Measurements from ENCODE around the gene MAN1C1. TPM values are rescaled to one million over a fixed set of nuclear protein-coding genes. Genes with fewer than 3 reads are reported as not detected.
"Not testable (repeated sequence)": the region's sequence is repeated elsewhere in the genome, so short reads cannot be mapped to it uniquely, and the experiment has no call there.

MAN1C1 gene
- total RNA-seq, 2 donors from 2014 or later: 2.7 to 4.3 TPM

- H3K9me3 ChIP-seq: no peaks in the 10 kb centered on the region
- no peak overlapping the region for H3K4me3 ChIP-seq
- H3K9ac ChIP-seq (ENCODE audit: low read depth in 2 of 2, low read length in 2 of 2): no peak overlapping the region
- no peak for DNase-seq
- TF ChIP-seq, protein P1, sequence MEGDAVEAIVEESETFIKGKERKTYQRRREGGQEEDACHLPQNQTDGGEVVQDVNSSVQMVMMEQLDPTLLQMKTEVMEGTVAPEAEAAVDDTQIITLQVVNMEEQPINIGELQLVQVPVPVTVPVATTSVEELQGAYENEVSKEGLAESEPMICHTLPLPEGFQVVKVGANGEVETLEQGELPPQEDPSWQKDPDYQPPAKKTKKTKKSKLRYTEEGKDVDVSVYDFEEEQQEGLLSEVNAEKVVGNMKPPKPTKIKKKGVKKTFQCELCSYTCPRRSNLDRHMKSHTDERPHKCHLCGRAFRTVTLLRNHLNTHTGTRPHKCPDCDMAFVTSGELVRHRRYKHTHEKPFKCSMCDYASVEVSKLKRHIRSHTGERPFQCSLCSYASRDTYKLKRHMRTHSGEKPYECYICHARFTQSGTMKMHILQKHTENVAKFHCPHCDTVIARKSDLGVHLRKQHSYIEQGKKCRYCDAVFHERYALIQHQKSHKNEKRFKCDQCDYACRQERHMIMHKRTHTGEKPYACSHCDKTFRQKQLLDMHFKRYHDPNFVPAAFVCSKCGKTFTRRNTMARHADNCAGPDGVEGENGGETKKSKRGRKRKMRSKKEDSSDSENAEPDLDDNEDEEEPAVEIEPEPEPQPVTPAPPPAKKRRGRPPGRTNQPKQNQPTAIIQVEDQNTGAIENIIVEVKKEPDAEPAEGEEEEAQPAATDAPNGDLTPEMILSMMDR (IDR thresholded peaks at IDR 0.05): no peak
- no peaks in the 10 kb centered on the region for H3K27me3 ChIP-seq
- intact Hi-C loops (cut with DNase I): no loop called here
- no peak overlapping the region for H3K27ac ChIP-seq
- H3K4me1 ChIP-seq: peaks cover 5% of the 10 kb centered on the region
- no peaks in the 10 kb centered on the region for H3K36me3 ChIP-seq
Measured at GRCh38 chr1:25731626-25732370, 115.2 kb downstream of the MAN1C1 start.

DNA sequence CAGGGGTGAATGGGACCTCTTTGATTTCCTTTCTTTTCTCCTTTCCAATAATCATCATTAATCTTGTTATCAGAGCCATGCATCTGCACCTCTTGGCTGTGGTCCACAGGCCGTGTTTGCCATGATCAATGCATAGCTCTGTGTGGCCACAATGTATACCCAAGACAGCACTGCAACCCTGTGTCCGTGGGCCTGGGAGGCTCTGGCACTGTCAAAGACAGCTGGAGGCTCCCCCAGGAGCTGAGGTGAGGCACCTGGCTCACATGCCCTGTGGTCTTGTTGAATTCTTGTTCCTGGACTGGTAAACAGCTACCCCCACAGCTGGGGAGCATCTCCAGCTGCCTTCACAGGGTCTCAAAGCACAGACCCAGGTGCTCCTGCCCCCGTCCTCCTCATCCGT is 116.2 kb downstream of the MAN1C1 start:
- intact Hi-C loops (cut with DNase I): no loop called here
- Histone ChIP-seq H3K9me3 (no peaks in the 10 kb centered on the region), H3K4me1 (no peaks in the 10 kb centered on the region), H3K9ac (ENCODE audit: low read depth in 2 of 2, low read length in 2 of 2) (no peak overlapping the region), H3K4me3 (no peak overlapping the region), H3K36me3 (no peaks in the 10 kb centered on the region), H3K27me3 (no peaks in the 10 kb centered on the region), H3K27ac (no peak overlapping the region)
- TF ChIP-seq, protein P1 (IDR thresholded peaks at IDR 0.05): no peak
- DNase-seq: no peak

DNA sequence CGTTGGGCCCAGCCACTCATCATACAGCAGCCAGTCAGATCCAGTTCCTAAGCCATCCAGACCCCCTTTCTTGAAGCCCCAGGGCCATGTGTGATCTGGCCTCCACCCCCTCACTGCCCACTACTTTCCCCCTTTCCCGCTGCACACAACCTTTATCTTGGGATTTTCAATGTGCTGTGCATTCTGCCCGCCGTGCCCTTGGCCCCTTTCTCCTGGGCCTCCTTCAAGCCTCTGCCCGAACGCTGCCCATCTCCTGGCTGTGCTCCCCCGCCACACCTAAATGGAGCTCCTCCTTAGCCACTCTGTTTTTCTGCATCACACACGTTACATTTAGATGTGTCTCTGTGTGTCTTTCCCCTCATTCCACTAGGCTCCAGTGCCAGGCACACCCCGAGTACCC is 116.7 kb downstream of the MAN1C1 start:
- DNase-seq: no peak
- TF ChIP-seq, protein P1 (IDR thresholded peaks at IDR 0.05): no peak
- intact Hi-C loops (cut with DNase I): no loop called here
- H3K4me3 ChIP-seq: no peak overlapping the region
- no peak overlapping the region for H3K9ac ChIP-seq (ENCODE audit: low read depth in 2 of 2, low read length in 2 of 2)
- no peaks in the 10 kb centered on the region for H3K4me1 ChIP-seq
- no peaks in the 10 kb centered on the region for H3K27me3 ChIP-seq
- H3K36me3 ChIP-seq: no peaks in the 10 kb centered on the region
- no peak overlapping the region for H3K27ac ChIP-seq
- H3K9me3 ChIP-seq: no peaks in the 10 kb centered on the region

- H3K9ac ChIP-seq (ENCODE audit: low read depth in 2 of 2, low read length in 2 of 2); H3K4me1 ChIP-seq; H3K27ac ChIP-seq; H3K9me3 ChIP-seq; H3K4me3 ChIP-seq; intact Hi-C loops (cut with DNase I); DNase-seq; H3K27me3 ChIP-seq; H3K36me3 ChIP-seq: not testable (repeated sequence)
Measured at GRCh38 chr1:25734991-25735390, 118.4 kb downstream of the MAN1C1 start.

DNA sequence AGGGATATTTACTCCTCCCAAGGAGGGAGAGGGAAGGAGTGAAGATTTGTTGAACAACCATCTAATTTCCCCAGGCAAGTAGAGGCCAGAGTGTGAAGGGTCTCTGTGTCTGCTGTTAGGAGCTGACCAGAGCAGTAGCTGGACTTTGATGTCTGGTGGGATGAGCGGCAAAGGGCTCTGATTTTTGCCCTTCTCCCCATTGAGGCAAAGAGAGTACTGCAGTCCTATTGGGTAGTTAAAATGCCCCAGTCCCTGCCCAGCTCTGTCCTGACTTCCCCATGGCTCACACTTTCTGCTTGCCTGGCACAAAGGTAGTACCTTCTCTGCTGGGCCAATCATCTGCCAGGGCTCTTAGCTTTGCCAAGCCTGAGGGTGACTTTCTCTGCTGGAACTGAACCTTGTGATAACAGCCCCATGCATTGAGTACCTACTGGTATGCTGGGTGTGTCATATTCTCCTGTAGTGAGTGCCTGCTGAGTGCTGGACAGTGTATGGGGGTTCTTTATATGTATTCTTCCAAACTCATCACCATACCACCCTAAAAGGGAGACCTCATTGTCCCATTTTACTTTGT is 119.5 kb downstream of the MAN1C1 start:
- DNase-seq: no peak
- intact Hi-C loops (cut with DNase I): no loop called here
- Histone ChIP-seq H3K9me3 (no peaks in the 10 kb centered on the region), H3K4me3 (no peak overlapping the region), H3K36me3 (no peaks in the 10 kb centered on the region), H3K27me3 (no peaks in the 10 kb centered on the region), H3K4me1 (no peaks in the 10 kb centered on the region), H3K9ac (ENCODE audit: low read depth in 2 of 2, low read length in 2 of 2) (no peak overlapping the region), H3K27ac (no peak overlapping the region)
- TF ChIP-seq, protein P1 (IDR thresholded peaks at IDR 0.05): no peak

DNA sequence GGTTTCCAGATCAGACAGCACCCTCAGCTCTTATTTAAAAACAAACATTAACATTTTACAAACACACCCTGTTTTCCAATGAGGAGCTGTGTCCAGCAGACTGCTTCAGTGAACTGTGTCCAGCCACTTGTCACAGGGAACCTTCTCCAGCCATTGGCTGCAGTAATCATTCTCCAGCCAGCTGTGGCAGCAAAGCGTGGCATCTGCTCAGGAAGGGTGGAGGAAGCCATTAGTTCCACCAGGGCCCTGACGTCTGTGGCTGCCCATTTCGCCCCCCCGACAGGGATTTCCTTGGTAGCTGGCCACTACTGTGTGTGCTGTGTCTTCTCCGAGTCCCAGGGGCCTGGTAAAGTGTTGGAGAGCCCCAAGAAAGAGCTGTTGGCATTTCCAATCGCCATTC is 120.5 kb downstream of the MAN1C1 start:
- Histone ChIP-seq H3K36me3 (no peaks in the 10 kb centered on the region), H3K27ac (no peak overlapping the region), H3K4me1 (no peaks in the 10 kb centered on the region), H3K4me3 (no peak overlapping the region), H3K9me3 (no peaks in the 10 kb centered on the region), H3K27me3 (no peaks in the 10 kb centered on the region), H3K9ac (ENCODE audit: low read depth in 2 of 2, low read length in 2 of 2) (no peak overlapping the region)
- no peak for DNase-seq
- TF ChIP-seq, protein P1 (IDR thresholded peaks at IDR 0.05): no peak
- intact Hi-C loops (cut with DNase I): no loop called here
